Gastrocnemius medialis (tissue), 4 donors: ENCODE data around the gene GRIK4. TPM values are rescaled to one million over a fixed set of nuclear protein-coding genes. Genes with fewer than 3 reads are reported as not detected.

Experiments used
- ATAC-seq, 2 donors: fragments of 150-250 bp; one replicate each; pipeline ENCODE4 v1.9.1; 2016
- DNase-seq, 2 donors: peaks; one replicate each; pipeline ENCODE4 v3.0.0-alpha.2; 2019
- H3K27ac ChIP-seq, 4 donors: fragments of 200-600 bp; sonication (generic); 1 replicate in 1 of 4; 2 replicates in 3 of 4; pipeline ENCODE4 v1.5.1; 2016 to 2018; ENCODE audit warnings: mild to moderate bottlenecking in 2 of 4, moderate library complexity in 1 of 4
- H3K27me3 ChIP-seq, 3 donors: fragments of 200-600 bp; sonication (generic) in 2 of 3; 1 replicate in 1 of 3; 2 replicates in 2 of 3; pipeline versions ENCODE4 v1.5.1 to v1.6.0; 2016 to 2019; ENCODE audit warnings: mild to moderate bottlenecking in 1 of 3, moderate library complexity in 1 of 3
- H3K36me3 ChIP-seq, 2 donors: fragments of 200-600 bp; sonication (generic) in 1 of 2; one replicate each; pipeline ENCODE4 v1.5.1; 2017 to 2018
- H3K4me1 ChIP-seq, 2 donors: fragments of 200-600 bp; sonication (generic) in 1 of 2; one replicate each; pipeline ENCODE4 v1.5.1; 2016 to 2017; ENCODE audit warnings: mild to moderate bottlenecking in 2 of 2
- H3K4me3 ChIP-seq, 4 donors: fragments of 200-600 bp; sonication (generic) in 3 of 4; 1 replicate in 1 of 4; 2 replicates in 3 of 4; pipeline ENCODE4 v1.5.1; 2016 to 2019; ENCODE audit warnings: mild to moderate bottlenecking in 2 of 4
- H3K9me3 ChIP-seq, 3 donors: fragments of 200-600 bp; sonication (generic) in 2 of 3; 1 replicate in 1 of 3; 2 replicates in 2 of 3; pipeline ENCODE4 v1.5.1; 2016 to 2019
- CTCF ChIP-seq, 5 experiments: fragments of 450-650 bp in 3 of 5; fragments of 200-600 bp in 2 of 5; sonication (generic) in 2 of 5; IDR thresholded peaks in 4 of 5; conservative IDR thresholded peaks in 1 of 5; 1 replicate in 4 of 5; 2 replicates in 1 of 5; pipeline ENCODE4 v1.5.1; 2016 to 2019; ENCODE audit warnings: antibody characterized with exemption in 5 of 5, mild to moderate bottlenecking in 3 of 5, moderate library complexity in 3 of 5
- POLR2A ChIP-seq, 2 donors: fragments of 450-650 bp; IDR thresholded peaks; one replicate each; pipeline ENCODE4 v1.6.1; 2017; ENCODE audit warnings: antibody characterized with exemption in 2 of 2, mild to moderate bottlenecking in 2 of 2, moderate library complexity in 2 of 2
- in situ Hi-C, 4 donors: fragments of 200-750 bp; cut with MboI; loops; one replicate each; pipeline versions ENCODE4 v1.15.0 to v1.8.0; 2017; ENCODE audit warnings: low sequenced_read_pairs in 4 of 4
- intact Hi-C: fragments of 100-400 bp; cut with DNase I; formaldehyde crosslinking; loops from one replicate; pipeline ENCODE4 v1.15.1; 2023; ENCODE audit warnings: low total_unique reads
- total RNA-seq, 4 donors: library from RNA; depleted of rRNA; stranded (reverse); fragments of >200 nt; gene quantifications; one replicate each; pipeline versions ENCODE4 v1.1.0 to v1.2.3, GENCODE V29; 2016

The GRIK4 gene
- total RNA-seq, 4 donors from 2014 or later = 0.42 TPM; not detected in 3

- TF ChIP-seq POLR2A (IDR thresholded peaks at IDR 0.05) (no peak), CTCF (IDR thresholded peaks at IDR 0.05 in 4 of 5, conservative IDR thresholded peaks at IDR 0.05 in 1 of 5) (no peak)
- H3K27me3 ChIP-seq = peaks cover 0 to 5% (median 3%) of the 10 kb centered on the region in 3 donors
- no peak overlapping the region for H3K4me3 ChIP-seq
- H3K9me3 ChIP-seq = no peaks in the 10 kb centered on the region
- in situ Hi-C loops (loop anchor here (25.0 kb wide), 4 partner anchors 413 to 663 kb away; partner anchors contain the start of gene TECTA (in 2 of the 4)), intact Hi-C loops (no loop called here)
- ATAC-seq (no peak), DNase-seq (no peak)
- no peaks in the 10 kb centered on the region for H3K4me1 ChIP-seq
- no peaks in the 10 kb centered on the region for H3K36me3 ChIP-seq
- H3K27ac ChIP-seq = no peak overlapping the region
Observed at GRCh38 chr11:120524536-120525085, 13.1 kb downstream of the GRIK4 start.

GRCh38 chr11:120525261-120526171, 14.0 kb downstream of the GRIK4 start:
- TF ChIP-seq CTCF (IDR thresholded peaks at IDR 0.05 in 4 of 5, conservative IDR thresholded peaks at IDR 0.05 in 1 of 5) = no peak
- no peak for TF ChIP-seq POLR2A (IDR thresholded peaks at IDR 0.05)
- Histone ChIP-seq H3K36me3 (no peaks in the 10 kb centered on the region), H3K27me3 (peaks cover 0 to 5% (median 3%) of the 10 kb centered on the region in 3 donors), H3K9me3 (no peaks in the 10 kb centered on the region), H3K27ac (no peak overlapping the region), H3K4me3 (no peak overlapping the region), H3K4me1 (no peaks in the 10 kb centered on the region)
- intact Hi-C loops (no loop called here), in situ Hi-C loops (no loop called here)
- DNase-seq = no peak
- no peak for ATAC-seq

GRCh38 chr11:120526241-120526640, 14.7 kb downstream of the GRIK4 start:
- no peak for DNase-seq
- ATAC-seq = no peak
- Histone ChIP-seq H3K27ac (no peak overlapping the region), H3K9me3 (no peaks in the 10 kb centered on the region), H3K4me3 (no peak overlapping the region), H3K27me3 (peaks cover 0 to 5% (median 3%) of the 10 kb centered on the region in 3 donors), H3K36me3 (no peaks in the 10 kb centered on the region), H3K4me1 (no peaks in the 10 kb centered on the region)
- in situ Hi-C loops = no loop called here
- no peak for TF ChIP-seq CTCF (IDR thresholded peaks at IDR 0.05 in 4 of 5, conservative IDR thresholded peaks at IDR 0.05 in 1 of 5)
- TF ChIP-seq POLR2A (IDR thresholded peaks at IDR 0.05) = no peak
- intact Hi-C loops = no loop called here

GRCh38 chr11:120527111-120527761, 15.7 kb downstream of the GRIK4 start:
- no peaks in the 10 kb centered on the region for H3K36me3 ChIP-seq
- intact Hi-C loops = no loop called here
- H3K9me3 ChIP-seq = no peaks in the 10 kb centered on the region
- in situ Hi-C loops = no loop called here
- H3K4me1 ChIP-seq = no peaks in the 10 kb centered on the region
- TF ChIP-seq POLR2A (IDR thresholded peaks at IDR 0.05) (no peak), CTCF (IDR thresholded peaks at IDR 0.05 in 4 of 5, conservative IDR thresholded peaks at IDR 0.05 in 1 of 5) (no peak)
- no peak overlapping the region for H3K27ac ChIP-seq
- DNase-seq = no peak
- ATAC-seq = no peak
- no peak overlapping the region for H3K4me3 ChIP-seq
- H3K27me3 ChIP-seq = peaks cover 0 to 5% (median 3%) of the 10 kb centered on the region in 3 donors
